ENCODE measurements around the gene ANKRD34A. TPM values are rescaled to one million over a fixed set of nuclear protein-coding genes. Genes with fewer than 3 reads are reported as not detected.
A peak's percentile ranks its signal among the peaks of the same experiment; 100 is the strongest.

ANKRD34A gene
- total RNA-seq, 1 experiment from 2014 or later: 0.22 TPM

GRCh38 chr1:145960468-145961108 lies 3.8 kb downstream of the ANKRD34A start (continued):
- TF ChIP-seq ZSCAN18 (CRISPR knock-in tag; IDR thresholded peaks at IDR 0.05): no peak
- TF ChIP-seq GRHL2 (CRISPR knock-in tag; IDR thresholded peaks at IDR 0.05; ENCODE audit: insufficient replicate concordance, severe bottlenecking): no peak
- TF ChIP-seq AFF4 (CRISPR knock-in tag; IDR thresholded peaks at IDR 0.05; ENCODE audit: borderline replicate concordance): no peak
- TF ChIP-seq FOXJ3 (CRISPR knock-in tag; IDR thresholded peaks at IDR 0.05; ENCODE audit: borderline replicate concordance): no peak
- TF ChIP-seq ZNF423 (CRISPR knock-in tag; IDR thresholded peaks at IDR 0.05): no peak
- TF ChIP-seq ARID4B (CRISPR knock-in tag; IDR thresholded peaks at IDR 0.05; ENCODE audit: borderline replicate concordance): peak; percentile 72; the same call in 1 of the 2 replicates
- TF ChIP-seq CDX4 (CRISPR knock-in tag; IDR thresholded peaks at IDR 0.05; ENCODE audit: borderline replicate concordance): no peak
- no peak for TF ChIP-seq ZBTB21 (CRISPR knock-in tag; IDR thresholded peaks at IDR 0.05; ENCODE audit: borderline replicate concordance)
- no peak for TF ChIP-seq EMX1 (CRISPR knock-in tag; IDR thresholded peaks at IDR 0.05)
- no peak for TF ChIP-seq ZNF396 (CRISPR knock-in tag; IDR thresholded peaks at IDR 0.05; ENCODE audit: borderline replicate concordance)
- no peak for TF ChIP-seq ZNF416 (CRISPR knock-in tag; IDR thresholded peaks at IDR 0.05)
- TF ChIP-seq ZNF232 (CRISPR knock-in tag; IDR thresholded peaks at IDR 0.05): no peak
- TF ChIP-seq ETV6 (CRISPR knock-in tag; IDR thresholded peaks at IDR 0.05): no peak
- TF ChIP-seq USF2 (CRISPR knock-in tag; IDR thresholded peaks at IDR 0.05): no peak
- TF ChIP-seq CREB1 (CRISPR knock-in tag; IDR thresholded peaks at IDR 0.05): no peak
- no peak for TF ChIP-seq ZNF263 (CRISPR knock-in tag; IDR thresholded peaks at IDR 0.05; ENCODE audit: low read depth)
- TF ChIP-seq ZNF219 (CRISPR knock-in tag; IDR thresholded peaks at IDR 0.05; ENCODE audit: borderline replicate concordance): no peak
- no peak for TF ChIP-seq RELA (CRISPR knock-in tag; IDR thresholded peaks at IDR 0.05; ENCODE audit: borderline replicate concordance)
- TF ChIP-seq USF1 (CRISPR knock-in tag; IDR thresholded peaks at IDR 0.05): peak; percentile 12; the same call in 1 of the 2 replicates
- TF ChIP-seq ESRRA (CRISPR knock-in tag; IDR thresholded peaks at IDR 0.05; ENCODE audit: borderline replicate concordance): no peak
- no peak for TF ChIP-seq NR2C2 (CRISPR knock-in tag; IDR thresholded peaks at IDR 0.05)
- no peak for TF ChIP-seq ZNF138 (CRISPR knock-in tag; conservative IDR thresholded peaks at IDR 0.05)
- no peak for TF ChIP-seq NFE2L1 (CRISPR knock-in tag; IDR thresholded peaks at IDR 0.05)
- TF ChIP-seq ZNF281 (CRISPR knock-in tag; IDR thresholded peaks at IDR 0.05): no peak
- TF ChIP-seq MXD4 (CRISPR knock-in tag; IDR thresholded peaks at IDR 0.05; ENCODE audit: borderline replicate concordance): no peak
